D341Med (cell line): ENCODE data around the gene FCN3.
A peak's percentile ranks its signal among the peaks of the same experiment; 100 is the strongest.
"Not testable (repeated sequence)": the region's sequence is repeated elsewhere in the genome, so short reads cannot be mapped to it uniquely, and the experiment has no call there.

Source experiments
- DNase-seq: peaks from one replicate; pipeline ENCODE4 v3.0.0; 2012; ENCODE audit warnings: low spot score

Gene FCN3

DNA sequence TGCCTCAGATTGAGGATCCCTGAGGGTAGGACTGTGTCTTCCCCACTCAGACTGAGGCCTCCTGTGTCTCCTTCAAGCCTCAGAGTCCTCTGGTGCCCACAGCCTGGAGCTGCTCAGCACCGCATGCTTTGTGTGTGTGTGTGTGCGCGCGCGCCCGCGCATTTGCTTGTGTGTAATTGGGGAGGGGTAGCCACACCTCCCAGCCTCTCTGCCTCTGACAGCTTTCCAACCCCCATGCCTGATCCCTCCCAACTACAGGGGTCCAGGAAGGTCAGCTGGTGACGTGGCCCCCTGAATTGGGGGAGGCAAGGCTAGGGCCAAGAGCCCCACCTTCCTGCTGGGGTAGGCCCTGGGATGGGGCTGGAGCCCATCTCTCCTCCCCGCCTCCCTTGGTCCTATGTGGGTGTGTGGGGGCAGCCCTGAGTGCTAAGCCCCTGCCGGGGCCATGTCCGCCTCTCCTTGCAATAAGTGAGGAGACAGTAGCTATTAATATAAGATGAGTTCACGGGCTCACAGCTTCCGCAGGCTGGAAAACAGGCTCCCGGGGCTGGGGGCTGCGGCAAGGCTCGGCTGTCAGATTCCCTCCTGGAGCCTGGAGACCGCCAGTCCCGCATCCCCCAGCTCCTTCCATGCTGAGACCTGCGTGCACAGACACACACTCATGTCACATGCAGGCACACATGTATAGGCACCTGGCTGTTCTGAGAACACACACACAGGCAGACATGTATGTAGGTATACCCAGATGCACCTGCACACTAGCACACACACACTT is 24.8 kb upstream of the FCN3 start:
- DNase-seq: no peak

DNA sequence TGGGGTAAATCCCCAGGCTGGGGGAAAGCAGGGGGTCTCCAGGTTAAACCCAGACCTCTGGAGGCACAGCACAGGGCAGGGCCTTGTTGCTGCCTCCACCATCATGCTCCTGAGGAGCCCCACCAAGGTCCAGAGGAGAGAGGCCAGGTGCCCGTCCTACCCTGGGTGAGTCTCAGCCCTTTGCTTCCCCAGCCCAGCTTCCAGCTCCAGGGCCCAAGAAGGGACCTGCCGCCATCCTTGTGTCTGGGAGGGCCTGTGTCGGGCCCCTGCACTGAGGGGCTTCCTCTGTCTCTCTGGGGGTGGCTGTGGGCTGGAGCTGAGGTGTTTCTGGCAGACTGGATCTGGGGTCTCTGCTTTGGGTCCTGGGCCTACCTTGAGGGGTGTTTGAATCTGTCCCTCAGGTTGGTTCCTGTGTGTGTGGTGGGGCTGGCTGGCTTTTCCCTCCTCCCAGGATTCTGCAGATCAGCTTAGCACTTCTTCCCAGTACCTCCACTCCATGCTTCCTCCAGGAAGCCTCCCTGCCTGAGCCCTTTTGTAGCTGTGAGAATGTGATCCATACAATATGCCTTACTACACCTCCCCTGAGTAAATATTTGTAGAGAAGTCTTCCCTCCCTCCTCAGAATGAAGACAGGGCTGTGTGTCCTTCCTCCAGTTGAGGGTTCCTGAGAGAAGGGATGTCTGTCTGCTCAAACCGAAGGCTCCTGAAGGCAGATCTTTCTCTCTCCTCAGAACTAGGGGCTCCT is 24.0 kb upstream of the FCN3 start:
- DNase-seq: no peak

DNA sequence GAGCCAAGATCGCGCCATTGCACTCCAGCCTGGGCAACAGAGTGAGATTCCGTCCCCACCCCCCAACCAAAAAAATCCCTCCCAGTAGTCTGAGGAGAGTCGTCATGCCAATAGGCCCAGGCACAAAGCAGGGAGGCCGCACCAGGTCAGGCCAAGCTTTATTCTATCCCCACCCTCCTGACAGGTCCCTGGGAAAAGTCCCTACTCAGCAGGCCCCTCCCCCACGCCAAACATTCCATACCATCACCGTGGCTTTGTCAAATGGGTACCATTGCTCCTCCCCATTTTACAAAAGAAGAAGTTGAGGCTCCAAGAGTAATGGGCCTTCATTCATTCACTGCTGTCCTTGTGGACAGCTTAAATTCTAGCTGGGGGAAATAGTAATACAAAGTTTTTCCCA is 23.1 kb upstream of the FCN3 start:
- no peak for DNase-seq

DNA sequence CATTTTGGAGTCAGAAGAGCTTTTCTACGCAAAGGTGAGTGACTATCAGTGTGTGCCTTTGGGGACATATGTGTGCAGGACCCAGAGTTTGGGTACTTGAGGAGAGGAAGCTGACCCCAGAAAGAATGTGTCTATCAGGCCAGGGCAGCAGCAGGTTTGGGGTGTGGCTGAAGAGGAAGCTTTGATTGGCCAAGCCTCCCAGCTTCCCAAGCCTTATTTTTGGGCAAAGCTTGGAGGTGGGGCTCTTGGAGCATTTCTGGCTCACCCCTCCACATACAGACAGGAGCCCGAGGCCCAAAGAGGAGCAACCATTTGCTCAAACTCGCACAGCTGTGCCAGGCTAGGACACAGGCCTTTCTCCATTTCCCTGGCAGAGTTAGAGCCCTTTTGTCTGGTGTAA is 22.5 kb upstream of the FCN3 start:
- DNase-seq: no peak

DNA sequence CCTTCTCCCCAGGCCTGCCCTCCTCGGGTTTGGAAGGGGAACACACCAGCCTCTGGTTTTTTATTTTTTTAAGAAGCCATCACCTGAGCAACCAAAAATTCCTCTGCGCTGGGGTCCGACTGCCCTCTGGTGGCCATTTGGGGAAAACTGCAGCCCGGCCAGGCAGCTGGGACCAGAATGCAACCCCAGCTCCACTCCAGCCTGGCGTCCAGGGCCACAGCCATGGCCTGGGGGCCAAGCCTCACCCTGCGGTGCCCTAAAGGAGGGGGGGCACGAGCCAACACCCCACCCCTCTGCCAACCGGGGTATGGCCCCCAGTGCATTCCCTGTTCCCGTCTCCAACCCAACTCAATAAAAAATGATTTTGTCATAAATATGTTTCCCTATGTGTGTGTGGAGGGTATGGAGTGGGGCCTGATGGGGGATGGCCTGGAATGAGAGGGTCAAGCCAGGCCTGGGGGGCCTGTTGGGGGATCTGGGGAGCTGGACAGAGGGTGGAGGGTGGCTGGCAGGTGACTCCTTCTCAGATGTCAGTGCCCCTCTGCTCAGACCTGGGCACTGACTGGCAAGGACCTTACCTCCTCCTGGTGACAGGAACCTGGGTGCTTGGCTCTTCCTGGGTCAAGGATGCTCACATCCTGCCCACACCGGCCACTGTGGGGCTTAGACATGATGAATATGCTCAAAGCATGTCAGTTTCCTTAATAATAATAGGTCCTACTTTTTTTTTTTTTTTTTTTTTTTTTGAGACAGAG is 21.0 kb upstream of the FCN3 start:
- peak; percentile 87 for DNase-seq

DNA sequence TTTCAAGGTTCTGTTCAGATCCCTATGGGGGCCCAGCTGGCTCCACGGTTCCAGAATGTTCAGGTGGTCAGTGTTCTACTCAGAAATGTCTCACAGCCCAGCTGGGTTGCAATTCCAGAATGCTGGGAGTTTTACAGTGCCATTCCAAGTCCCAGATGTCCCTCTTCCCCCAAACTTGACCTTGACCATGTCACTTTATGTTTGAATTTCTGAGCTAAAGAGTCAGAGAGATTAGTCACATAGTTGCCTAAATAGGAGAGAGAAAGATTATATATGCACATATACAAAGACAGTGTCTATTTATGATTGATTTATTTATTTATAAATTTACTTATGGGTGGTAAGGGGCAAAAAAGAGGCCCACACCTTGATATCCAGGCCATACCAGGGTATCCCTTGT is 20.3 kb upstream of the FCN3 start:
- no peak for DNase-seq

DNA sequence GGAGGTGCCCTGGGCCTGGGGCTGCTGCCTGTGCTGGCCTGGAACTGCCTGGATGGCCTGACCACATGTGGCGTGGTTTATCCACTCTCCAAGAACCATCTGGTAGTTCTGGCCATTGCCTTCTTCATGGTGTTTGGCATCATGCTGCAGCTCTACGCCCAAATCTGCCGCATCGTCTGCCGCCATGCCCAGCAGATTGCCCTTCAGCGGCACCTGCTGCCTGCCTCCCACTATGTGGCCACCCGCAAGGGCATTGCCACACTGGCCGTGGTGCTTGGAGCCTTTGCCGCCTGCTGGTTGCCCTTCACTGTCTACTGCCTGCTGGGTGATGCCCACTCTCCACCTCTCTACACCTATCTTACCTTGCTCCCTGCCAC is 19.6 kb upstream of the FCN3 start:
- DNase-seq: no peak

DNA sequence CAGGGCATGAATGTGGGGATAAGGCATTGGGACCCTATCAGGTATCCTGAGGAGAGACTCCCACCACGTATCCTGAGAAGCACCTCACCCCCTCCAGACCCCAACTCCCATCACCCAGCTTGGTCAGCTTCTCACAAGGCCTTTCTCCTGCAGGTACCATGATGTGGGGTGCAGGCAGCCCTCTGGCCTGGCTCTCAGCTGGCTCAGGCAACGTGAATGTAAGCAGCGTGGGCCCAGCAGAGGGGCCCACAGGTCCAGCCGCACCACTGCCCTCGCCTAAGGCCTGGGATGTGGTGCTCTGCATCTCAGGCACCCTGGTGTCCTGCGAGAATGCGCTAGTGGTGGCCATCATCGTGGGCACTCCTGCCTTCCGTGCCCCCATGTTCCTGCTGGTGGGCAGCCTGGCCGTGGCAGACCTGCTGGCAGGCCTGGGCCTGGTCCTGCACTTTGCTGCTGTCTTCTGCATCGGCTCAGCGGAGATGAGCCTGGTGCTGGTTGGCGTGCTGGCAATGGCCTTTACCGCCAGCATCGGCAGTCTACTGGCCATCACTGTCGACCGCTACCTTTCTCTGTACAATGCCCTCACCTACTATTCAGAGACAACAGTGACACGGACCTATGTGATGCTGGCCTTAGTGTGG is 19.1 kb upstream of the FCN3 start:
- no peak for DNase-seq

DNA sequence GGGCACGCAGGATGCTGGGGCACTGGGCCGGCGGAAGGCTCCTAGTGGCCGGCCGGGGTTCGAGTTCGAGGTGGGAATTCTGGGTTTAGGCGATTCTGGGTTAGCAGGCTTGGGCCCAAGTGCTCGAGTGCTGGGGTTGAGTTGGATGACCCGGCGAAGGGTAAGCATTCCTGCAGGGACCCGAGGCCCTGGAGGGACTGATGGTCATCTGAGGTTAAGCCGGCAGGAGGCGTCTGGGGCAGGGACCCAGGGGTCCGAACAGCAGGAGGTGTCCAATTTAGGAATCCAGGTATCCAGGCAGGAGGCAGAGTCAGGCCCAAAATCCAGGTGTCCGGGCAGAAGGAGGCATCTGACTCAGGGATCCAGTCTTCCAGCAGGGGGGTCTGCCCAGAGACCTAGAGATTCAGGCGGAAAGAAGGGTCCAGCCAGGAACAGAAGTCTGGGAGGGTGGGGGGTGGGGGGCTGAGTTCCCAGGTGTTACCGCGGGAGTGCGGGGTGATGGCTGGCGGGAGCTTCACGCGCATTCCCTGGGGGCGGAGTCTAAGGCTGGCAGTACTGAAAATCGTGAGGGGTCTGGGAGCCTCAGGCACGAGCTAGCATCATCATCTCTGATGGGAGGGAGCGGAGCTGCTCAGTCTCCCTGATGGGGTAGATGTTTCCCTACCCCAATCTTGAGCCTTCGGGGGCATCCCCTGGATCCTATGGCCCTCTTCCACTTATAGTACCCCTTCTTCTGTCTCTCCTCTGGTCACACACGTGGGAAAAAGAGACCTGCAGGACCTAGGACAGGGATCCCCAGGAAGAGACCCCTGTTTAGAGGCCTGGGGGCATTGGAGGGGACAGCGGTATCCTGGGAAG is 18.4 kb upstream of the FCN3 start:
- peak; percentile 25 for DNase-seq

DNA sequence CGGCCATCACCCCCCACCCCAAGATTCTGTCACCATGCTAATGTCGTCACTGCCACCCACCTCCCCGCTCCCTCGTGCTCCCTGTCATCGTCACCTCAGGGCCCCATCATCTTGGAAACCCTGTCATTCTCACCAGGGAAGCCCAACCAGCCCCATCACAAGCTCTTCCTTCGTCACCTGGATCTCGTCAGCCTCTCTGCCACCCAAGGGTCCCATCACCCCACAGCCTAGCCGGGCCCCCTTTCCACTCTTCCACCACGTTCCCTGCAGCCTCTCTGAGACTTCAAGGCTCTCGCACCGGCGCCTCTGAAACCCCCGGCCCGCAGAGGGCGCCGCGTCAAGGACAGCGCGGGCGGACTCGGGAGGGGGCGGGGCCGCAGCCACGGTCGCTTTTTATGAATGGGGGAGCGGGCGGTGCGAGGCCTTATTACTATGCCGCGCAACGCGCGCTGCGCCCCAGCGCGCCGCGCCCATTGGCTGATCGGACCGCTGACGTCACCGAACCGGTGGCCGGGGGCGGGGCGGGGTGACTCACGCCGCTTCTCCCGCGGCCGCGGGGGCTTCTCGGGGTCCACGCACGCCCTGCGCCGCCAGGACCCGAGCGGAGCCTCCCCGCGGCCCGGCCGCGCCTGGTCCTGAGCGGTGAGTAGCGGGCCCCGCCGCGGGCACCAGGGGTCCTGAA is 17.6 kb upstream of the FCN3 start, which contains the start of gene GPR3:
TSS of gene GPR3 (plus strand) at position 527 of the 682 bp plus-strand sequence. CDS start 1,177 bp downstream, outside the sequence.
- DNase-seq: peak; percentile 97

DNA sequence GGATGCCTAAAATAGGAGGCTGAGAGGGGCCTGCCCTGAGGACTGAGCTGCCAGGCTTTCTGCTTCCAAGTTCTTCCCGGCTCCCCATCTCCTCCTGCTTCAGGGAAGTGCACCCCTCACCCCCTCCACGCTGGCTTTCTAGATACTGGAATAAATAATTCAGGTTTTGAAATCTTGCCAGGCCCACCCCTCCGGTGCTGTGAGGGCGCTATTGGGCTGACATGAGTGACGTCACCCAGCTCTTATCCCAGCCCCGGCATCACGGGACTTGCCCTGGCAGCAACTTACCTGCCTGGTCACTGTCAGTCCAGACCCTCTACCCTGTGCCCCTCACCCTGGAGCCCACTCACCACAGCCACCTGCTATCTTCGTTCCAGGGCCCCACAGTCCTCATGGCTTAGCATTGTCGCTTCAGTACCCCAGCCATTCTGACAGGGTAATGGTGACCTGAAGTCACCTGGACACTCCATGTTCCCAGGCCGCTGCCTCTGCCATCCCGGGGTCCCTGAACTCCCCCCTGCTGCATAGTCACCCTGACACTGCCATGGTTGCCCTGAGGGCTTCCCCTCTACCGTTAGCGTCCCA is 17.0 kb upstream of the FCN3 start:
- DNase-seq: peak; percentile 59

DNA sequence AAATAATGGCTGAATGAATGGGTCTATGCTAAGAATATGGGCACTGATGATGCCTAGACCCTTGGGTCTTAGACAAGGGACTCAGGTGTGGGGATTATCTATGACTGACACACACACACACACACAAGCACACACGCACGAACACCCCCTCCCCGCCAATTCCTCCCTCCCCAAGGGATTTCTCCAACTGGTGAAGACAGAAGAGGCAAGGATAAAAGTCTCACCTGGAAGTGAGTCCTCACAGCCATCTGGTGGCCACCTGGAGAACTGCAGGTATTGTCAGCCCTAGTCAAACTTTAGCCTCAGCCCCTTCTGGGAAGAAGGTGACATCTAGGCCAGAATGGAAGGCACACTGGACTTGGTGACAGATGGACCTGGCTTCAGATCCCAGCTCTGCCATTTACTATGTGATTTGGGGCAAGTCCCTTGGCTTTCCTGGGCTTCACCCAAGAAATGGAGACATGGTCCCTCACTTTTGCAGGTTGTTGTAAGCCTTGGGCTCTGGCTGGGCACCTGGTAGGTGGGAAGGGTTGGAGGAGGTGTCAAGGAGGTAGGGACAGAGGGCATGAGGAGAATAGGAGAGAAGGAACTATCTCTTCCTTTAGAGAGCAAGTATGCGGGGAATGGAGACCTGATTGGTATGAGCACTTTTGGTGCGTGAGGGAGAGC is 13.8 kb upstream of the FCN3 start:
- peak; percentile 62 for DNase-seq

DNA sequence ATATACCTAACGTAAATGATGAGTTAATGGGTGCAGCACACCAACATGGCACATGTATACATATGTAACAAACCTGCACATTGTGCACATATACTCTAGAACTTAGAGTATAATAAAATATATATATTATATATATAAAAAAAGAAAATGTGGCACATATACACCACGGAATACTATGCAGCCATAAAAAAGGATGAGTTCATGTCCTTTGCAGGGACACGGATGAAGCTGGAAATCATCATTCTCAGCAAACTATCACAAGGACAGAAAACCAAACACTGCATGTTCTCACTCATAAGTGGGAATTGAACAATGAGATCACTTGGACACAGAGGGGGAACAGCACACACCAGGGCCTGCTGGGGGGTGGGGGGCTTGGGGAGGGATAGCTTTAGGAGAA is 10.2 kb upstream of the FCN3 start:
- DNase-seq: not testable (repeated sequence)

DNA sequence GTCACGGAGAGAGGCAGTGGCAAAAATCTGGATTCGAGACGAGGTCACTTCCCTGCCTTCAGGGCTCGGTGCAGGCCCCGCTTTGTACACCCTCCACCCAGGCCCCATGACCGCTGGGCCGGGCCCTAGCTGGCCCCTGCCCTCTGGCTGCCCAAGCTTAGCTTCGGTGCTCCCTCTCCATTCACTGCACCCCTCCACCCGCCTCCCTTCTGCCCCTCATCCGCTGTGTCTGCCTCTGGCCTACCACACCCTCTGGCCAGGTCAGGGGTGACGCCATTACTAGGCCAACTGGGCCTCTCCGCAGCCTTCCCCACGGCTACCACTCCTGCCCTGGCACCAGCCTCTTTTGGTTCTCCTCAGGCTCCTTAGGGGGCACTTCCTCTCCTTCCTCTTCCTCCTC is 9.0 kb upstream of the FCN3 start:
- no peak for DNase-seq

DNA sequence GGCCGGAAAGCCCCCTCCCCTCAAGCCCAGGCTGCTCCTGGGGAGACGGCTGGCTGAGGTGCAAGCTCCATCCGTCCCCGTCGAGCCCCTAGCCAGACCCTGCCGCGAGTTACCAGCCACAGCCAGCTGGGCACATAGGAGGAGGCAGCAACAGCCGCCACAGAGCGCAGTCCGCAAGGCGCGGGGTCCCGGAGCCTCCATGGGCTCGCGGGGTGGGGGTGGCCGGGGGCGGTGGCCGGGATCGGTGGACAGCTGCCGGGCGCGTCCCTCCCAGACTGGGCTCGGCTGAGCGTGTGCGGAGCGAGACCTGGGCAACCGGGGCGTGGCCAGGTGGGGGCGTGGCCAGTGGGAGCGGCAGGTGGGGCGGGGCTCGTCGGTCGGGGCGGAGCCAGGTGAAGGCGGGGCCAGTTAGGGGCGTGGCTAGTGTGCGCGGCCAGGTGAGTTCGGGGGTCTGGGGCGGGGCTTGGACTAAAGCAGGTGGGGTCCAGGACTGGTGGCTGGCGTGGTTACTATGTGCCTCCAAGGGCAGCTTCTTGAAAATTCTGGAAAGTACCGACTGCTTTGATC is 8.5 kb upstream of the FCN3 start, which contains the start of gene CD164L2:
TSS of gene CD164L2 (minus strand) at position 295 of the 567 bp plus-strand sequence. CDS start at position 201, 94 bp downstream.
- peak; percentile 50 for DNase-seq

DNA sequence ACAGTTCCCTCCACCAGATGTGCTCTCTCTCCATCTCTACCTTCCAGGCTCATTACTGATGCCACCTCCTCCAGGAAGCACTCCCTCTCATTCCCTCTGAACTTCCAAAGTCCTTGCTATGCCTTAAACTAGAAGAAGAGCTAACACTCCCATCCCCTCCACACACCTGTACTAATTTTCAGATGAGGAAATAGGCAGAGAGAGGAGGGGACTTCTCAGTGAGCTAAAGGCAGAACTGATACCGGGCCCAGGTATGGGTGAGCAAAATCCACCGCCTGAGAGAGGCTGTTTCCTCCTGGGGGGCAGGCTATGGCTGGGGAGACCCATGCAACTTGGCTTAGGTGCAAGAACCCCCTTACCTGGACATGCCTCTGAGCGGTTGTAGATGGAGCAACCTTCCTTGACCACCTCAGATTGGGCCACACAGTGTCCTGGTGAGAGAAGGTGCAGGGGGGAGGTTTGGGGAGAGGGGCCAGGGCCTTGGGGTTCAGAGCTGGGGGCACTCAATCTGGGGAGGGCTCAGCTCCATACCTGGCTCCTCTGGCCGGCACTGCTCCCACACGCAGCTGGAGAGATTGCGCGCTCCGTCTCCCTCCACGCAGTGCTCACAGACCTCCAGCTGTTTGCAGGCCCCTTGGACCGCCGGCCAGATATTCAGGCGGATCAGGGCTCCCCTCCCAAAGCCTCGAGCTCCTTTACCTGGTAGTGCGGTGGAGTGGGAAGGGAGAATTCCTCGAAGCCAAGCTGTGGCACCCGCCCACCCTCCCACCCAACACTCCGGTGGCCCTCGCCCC is 7.5 kb upstream of the FCN3 start:
- DNase-seq: no peak

DNA sequence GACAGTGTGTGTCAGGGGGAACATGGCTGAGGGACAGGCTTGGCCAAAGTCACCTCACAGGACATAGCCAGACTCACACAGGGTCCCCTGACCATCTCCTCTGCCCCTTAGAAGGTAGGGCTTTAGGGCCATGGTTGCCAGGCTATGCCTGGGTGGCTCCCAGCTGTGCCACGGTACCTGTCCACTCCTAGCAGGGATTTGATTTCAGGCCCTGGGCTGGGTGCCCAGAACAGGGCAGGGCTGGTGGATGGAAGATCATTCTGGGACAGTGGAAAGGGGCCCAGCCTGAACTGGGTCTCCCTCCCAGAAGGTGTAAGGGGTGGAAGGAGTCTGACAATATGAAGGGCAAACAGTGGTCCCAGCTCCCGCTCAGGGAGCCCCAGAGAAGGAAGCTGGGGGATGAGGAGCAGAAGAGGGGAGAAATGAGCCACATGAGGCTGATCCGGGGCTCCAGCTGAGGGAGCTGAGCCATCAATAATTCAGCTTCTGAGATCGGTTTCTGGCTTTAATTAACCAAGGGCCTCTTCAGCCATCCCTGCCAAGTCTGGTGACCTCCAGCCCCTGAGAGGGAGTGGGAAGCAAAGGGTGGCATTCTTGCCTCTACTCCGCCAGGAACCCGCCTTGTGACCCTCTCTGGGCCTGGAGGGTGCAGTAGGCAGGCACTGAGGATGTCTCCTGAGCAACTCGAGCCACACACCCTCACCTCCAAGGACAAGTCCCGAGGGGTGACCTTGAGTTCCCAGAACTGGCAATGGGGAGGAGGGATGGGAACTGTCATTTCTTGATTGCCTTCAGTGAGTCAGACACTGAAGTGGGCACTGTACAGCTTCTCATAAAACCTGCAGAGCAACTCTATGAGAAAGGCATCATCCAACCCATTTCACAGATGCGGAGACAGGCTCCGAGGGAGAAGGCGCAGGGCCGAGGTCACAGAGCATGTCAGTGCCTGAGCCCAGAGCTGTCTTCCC is 6.4 kb upstream of the FCN3 start:
- DNase-seq: no peak
